ENCODE results near the gene MACF1.

DNA sequence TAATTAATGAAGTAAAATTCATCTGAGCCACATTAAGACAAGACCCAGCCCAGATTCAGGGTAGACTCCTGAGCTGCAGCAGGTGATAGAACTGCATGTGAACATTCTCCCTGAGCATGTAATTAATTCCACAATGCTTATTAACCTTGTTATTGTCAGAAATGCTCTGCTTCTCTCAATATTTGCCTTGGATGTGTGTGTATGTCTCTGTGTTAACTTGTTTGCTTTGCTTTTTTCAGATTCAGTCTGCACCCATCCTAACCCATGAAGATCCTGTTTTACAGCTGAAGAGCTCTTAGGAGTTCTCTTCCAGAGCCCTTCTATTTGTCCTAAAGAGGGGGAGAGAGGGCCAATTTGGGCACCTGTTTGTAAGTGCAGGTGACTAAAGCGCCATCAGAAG lies 143.8 kb downstream of the MACF1 start:
- no peak for TF ChIP-seq POLR2AphosphoS5 (IDR thresholded peaks at IDR 0.05)
- TF ChIP-seq CTCF (IDR thresholded peaks at IDR 0.05) = no peak
- no peak for TF ChIP-seq POLR2A (IDR thresholded peaks at IDR 0.05)
